Measurements from ENCODE around the gene GPRIN2. TPM values are rescaled to one million over a fixed set of nuclear protein-coding genes. Genes with fewer than 3 reads are reported as not detected.

GPRIN2 gene
- total RNA-seq, 1 donor from 2014 or later: not detected

GRCh38 chr10:46546591-46547540, 9.6 kb downstream of the GPRIN2 start:
- TF ChIP-seq CTCF (IDR thresholded peaks at IDR 0.05; ENCODE audit: borderline replicate concordance): no peak
- Histone ChIP-seq H3K27ac (replicated peaks) (no peak overlapping the region), H3K36me3 (no peaks in the 10 kb centered on the region), H3K4me3 (no peak overlapping the region), H3K9me3 (replicated peaks) (no peaks in the 10 kb centered on the region), H3K27me3 (ENCODE audit: low read depth) (peaks cover 98% of the 10 kb centered on the region), H3K4me1 (no peaks in the 10 kb centered on the region)
- intact Hi-C loops (cut with micrococcal nuclease): no loop called here
- peak; percentile 12 for DNase-seq

DNA sequence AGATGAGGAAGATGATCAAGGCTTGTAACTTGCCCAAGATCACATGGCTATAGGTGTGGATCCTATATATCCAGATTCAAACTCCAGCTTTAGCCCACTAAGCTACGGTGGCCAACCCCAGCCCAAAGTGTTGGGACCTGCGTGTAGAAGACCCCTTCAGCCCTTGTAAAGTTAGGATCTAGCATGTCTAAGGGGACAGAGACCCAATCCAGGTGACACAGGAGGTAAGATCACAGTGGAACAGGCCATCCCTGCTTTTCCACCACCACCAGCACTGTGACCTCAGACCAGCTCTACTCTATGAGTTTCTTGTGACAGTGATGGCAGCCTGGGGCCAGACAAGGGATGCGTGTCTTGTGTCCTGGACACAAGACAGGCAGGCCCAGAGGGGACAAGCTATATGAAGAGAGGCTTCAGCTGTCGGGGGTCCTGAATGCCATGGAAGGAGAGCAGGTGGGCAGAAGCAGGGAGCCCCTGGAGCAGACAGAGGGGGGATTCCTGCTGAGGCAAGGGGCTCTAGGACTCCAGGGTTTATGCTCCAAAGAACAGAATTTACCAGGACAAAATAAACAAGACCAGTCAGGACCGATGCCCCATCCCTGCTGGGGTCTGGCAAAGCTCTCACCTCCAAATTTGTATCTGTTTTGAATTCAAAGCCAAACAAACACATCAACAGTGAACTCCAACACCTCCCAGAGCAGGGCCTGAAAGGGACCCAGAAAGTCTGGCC, 10.4 kb downstream of the GPRIN2 start:
- TF ChIP-seq CTCF (IDR thresholded peaks at IDR 0.05; ENCODE audit: borderline replicate concordance): no peak
- Histone ChIP-seq H3K9me3 (replicated peaks) (no peaks in the 10 kb centered on the region), H3K4me1 (peaks cover 3% of the 10 kb centered on the region), H3K36me3 (no peaks in the 10 kb centered on the region), H3K4me3 (no peak overlapping the region), H3K27ac (replicated peaks) (no peak overlapping the region), H3K27me3 (ENCODE audit: low read depth) (peaks cover 98% of the 10 kb centered on the region)
- peak; percentile 9 for DNase-seq
- intact Hi-C loops (cut with micrococcal nuclease): no loop called here

GRCh38 chr10:46544989-46545791, 11.3 kb downstream of the GPRIN2 start:
- H3K4me1 ChIP-seq: peaks cover 5% of the 10 kb centered on the region
- peak; percentile 9 for DNase-seq
- H3K27me3 ChIP-seq (ENCODE audit: low read depth): peaks cover 98% of the 10 kb centered on the region
- no peak overlapping the region for H3K4me3 ChIP-seq
- H3K27ac ChIP-seq (replicated peaks): no peak overlapping the region
- no peaks in the 10 kb centered on the region for H3K9me3 ChIP-seq (replicated peaks)
- intact Hi-C loops (cut with micrococcal nuclease): no loop called here
- peak; percentile 37 for TF ChIP-seq CTCF (IDR thresholded peaks at IDR 0.05; ENCODE audit: borderline replicate concordance)
- no peaks in the 10 kb centered on the region for H3K36me3 ChIP-seq

DNA sequence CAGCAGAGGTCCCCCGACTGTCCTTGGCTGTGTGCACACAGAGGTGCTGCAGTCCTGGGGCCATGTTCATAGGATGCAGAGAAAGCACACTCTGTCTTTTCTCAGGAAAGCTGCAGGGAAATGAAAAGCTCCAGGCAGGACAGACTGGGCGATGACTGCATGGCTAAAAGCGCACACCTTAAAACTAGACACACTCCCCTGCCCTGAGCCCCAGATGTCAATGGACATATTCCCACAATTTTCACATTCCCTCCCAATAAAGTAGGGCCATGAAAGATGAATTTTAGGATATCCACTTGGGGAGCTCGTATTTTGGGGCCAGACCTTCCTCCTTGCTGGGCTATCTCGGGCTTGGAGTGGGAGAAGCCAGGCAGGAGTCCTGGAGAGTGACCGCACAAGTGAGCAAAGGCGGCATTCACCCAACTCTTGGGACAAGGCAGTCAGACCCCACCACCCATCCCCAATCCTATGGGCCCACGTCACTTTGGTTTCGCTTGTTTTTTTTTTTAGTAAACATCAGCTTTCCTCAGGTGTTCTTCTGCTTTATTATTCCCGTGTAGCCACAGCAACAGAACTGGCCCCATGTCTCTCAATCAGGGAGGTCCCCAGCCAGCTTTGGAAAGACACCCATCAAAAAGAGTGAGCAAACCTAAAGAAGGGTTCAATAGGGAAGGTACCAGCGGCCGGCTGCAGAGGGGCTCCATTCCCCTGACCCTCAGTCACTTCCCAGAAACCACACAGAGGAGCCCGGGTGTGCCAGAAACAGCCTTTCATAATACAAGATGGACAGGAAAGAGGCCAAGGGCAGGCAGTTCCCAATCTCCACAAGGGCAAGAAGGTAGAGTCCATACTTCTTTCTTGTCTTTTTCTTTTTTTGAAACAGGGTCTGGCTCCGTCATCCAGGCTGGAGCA, 12.7 kb downstream of the GPRIN2 start:
- intact Hi-C loops (cut with micrococcal nuclease): no loop called here
- TF ChIP-seq CTCF (IDR thresholded peaks at IDR 0.05; ENCODE audit: borderline replicate concordance): no peak
- peaks cover 5% of the 10 kb centered on the region for H3K4me1 ChIP-seq
- no peak overlapping the region for H3K4me3 ChIP-seq
- peak; percentile 12 for DNase-seq
- H3K9me3 ChIP-seq (replicated peaks): no peaks in the 10 kb centered on the region
- no peaks in the 10 kb centered on the region for H3K36me3 ChIP-seq
- H3K27me3 ChIP-seq (ENCODE audit: low read depth): peaks cover 98% of the 10 kb centered on the region
- H3K27ac ChIP-seq (replicated peaks): no peak overlapping the region

Measured in left ventricle myocardium inferior (tissue), 1 donor.